Frontal cortex (tissue), 4 donors: ENCODE results near the gene CD9. TPM values are rescaled to one million over a fixed set of nuclear protein-coding genes. Genes with fewer than 3 reads are reported as not detected.

Experiments used
- DNase-seq, 2 donors: peaks; one replicate each; pipeline ENCODE4 v3.0.0; 2012; ENCODE audit warnings: low spot score in 2 of 2
- FAIRE-seq: peaks from 2 replicates; lab custom pipeline; 2012; peaks lifted over from hg19 to GRCh38; lab: Jason Lieb, UNC
- total RNA-seq: library from RNA; depleted of rRNA; stranded (reverse); fragments of >200 nt; gene quantifications from one replicate; pipeline ENCODE4 v1.2.3, GENCODE V29; 2014
- donor health status: control.
- donor health status: control.
- donor health status: control.

CD9 gene
- total RNA-seq, 1 donor from 2014 or later, result 26.5 TPM

DNA sequence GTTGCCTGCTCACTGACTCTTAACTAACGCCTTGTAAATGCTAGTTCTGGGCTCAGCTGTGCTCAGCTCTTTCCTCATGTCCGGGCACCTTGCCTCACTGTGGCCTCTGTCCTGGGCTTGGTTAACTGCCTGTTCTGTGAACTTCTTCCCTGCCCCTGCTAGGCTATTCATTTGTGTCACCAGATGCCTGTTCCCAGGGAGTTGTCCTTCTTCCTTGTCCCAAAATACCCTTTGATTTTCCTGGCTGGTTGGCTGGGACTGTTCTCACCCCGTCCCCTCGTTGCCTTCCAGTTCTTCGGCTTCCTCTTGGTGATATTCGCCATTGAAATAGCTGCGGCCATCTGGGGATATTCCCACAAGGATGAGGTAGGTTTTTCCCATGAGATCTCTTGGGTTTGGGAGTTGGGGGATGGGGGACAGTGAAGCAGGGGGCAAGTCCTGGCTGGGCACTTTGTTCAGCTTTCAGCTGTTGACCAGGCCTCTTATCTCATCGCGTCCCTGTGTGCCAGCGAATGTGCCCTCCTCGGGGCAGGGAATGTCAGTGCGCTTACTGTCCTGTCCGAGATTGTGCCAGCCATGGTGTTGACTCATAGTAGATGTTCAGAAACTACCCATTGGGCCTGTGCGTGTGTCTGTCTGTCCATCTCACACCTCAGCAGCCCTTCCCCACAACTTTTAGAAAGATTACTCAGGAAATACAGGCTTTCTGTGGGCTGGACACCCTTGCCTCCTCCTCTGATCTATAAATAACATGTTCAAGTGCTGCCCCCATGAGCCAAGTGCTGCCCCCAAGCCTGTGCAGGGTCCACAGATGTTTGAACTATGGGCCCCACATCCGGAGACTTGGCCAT lies 33.1 kb downstream of the CD9 start:
- no peak for DNase-seq
- FAIRE-seq, result no peak

DNA sequence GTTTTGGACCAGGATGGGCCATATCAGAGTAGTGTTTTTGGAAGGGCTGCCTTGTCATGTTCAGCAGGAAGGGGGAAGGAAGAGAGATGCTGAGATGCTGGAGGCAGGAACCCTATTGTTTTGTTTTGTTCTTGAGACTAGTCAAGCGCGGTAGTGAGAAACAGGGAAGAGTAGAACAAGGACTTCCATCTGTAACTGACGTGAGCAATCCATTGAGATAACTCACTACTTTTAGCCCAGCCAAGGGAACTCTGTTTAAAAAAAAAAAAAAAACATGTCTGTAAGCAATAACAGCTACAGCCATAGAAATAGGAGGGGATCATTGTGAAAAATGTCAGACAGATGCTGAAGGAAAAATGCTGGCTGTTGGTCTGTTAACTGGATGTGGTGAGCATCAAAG lies 34.0 kb downstream of the CD9 start:
- FAIRE-seq (no peak), DNase-seq (no peak)

DNA sequence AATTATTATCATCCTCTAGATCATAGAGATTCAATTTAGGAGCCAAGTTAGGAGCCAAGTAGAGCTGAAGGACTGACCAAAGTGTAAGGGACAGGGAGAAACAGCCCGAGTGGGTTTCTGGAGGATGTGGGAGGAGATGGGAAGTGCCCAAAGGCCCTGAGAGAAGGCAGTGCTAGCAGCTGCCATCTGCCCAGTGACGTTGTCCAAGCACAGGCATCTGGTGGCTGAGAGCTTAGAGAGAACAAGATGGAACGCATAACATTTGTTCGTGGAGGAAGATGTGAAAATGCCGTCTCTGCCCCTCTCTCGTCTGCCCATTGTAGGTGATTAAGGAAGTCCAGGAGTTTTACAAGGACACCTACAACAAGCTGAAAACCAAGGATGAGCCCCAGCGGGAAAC lies 34.7 kb downstream of the CD9 start:
- DNase-seq, result no peak
- no peak for FAIRE-seq

DNA sequence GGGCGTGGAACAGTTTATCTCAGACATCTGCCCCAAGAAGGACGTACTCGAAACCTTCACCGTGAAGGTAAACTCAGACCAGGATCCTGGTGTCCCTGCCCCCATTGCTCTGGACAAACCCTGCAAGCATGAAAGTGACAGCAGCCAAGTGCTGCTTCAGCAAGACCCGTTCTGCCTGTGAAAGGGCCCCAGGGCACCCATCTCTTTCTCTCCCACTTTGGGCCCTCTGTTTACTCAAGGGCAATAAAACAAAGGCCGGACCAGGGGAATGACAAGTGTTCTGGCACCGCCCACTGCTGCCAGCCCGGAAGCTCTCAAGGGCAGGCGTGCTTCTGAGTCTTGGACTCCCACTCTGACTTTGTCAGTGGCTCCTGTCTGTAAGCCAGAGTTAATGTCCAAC lies 35.3 kb downstream of the CD9 start:
- no peak for DNase-seq
- no peak for FAIRE-seq

DNA sequence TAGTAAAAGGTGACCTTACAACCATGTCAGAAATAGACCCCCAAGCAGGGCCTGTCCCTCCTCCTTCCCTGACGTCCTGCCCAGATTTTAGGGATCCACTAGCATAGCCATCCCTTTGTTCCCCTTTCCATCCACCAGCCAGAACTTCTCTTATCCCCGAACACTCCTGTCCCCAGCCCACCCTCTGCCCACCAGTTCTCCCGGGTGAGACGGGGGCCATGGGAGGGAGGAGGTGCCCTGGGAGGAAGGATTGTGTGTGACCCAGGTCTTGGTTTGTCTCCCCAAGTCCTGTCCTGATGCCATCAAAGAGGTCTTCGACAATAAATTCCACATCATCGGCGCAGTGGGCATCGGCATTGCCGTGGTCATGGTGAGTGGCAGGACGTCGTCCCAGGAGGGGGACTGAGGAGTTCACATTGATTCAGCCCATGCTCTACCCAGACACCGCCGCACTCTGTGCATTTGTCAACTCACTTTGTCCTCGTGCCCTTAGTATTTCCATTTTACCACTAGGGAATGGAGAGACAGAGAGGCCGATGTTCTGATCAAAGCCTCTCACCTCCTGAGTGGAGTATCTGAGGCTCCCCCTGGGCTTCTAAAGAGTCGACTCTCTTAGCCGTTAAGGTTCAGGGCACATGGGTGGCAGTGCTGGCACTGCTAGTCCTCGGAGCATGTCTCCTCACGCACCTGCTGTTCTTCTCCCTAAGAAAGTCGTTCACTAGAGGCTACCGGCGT lies 35.9 kb downstream of the CD9 start:
- DNase-seq (no peak), FAIRE-seq (no peak)

DNA sequence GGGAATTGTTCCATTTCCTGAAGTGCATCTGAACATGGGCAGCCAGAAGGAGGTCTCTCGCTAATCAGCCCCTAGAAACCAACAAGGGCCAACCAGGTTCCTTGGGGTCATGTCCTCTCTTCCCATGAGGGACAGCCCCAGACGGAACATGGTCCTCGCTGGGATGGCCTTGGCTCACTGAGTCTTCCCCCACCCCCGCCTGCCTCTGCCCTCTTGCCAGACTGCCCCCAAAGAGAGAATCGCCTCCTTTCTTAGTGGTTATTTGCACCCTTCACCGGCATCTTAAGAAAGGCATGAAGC lies 36.4 kb downstream of the CD9 start:
- DNase-seq (no peak), FAIRE-seq (no peak)

DNA sequence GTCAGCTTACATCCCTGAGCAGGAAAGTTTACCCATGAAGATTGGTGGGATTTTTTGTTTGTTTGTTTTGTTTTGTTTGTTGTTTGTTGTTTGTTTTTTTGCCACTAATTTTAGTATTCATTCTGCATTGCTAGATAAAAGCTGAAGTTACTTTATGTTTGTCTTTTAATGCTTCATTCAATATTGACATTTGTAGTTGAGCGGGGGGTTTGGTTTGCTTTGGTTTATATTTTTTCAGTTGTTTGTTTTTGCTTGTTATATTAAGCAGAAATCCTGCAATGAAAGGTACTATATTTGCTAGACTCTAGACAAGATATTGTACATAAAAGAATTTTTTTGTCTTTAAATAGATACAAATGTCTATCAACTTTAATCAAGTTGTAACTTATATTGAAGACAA lies 37.6 kb downstream of the CD9 start:
- no peak for DNase-seq
- FAIRE-seq, result no peak

DNA sequence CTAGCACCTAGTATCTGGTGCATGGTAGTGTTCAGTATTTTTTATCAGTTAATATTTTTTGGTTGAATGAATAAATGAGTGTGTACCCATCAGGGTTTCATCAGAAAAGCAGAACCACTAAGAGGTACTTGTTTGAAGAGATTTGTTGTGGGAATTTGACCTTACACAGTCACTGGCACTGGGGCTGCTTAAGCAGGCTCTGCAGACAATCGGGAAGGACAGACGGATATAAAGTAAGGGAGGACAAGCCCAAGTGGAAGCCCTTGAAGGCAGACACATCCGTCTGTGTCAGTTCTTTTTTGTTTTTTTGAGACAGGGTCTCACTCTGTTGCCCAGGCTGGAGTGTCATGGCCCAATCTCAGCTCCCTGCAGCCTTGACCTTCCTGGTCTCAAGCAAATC lies 38.7 kb downstream of the CD9 start:
- no peak for DNase-seq
- no peak for FAIRE-seq

DNA sequence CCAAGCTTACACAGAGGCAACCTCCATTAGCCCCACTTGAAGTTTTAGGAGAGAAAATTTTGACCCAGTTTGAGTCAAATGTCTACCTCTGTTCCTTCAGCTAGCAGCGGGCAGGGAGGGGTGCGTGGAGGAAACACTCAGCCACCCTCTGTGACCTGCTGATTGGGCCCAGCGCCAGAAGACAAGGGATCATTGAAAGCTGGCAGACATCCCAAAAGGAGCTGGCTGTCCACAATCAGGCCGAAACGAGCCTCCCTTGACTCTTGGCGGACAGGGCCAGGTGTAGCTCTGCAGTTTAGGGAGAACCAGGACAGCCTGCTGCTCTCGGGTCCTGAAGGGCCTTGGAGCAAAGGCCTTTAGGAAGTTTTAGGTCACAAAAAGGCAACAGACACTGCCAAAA lies 41.3 kb downstream of the CD9 start:
- DNase-seq (peak in 1 of 2 donors; percentile 52), FAIRE-seq (no peak)

DNA sequence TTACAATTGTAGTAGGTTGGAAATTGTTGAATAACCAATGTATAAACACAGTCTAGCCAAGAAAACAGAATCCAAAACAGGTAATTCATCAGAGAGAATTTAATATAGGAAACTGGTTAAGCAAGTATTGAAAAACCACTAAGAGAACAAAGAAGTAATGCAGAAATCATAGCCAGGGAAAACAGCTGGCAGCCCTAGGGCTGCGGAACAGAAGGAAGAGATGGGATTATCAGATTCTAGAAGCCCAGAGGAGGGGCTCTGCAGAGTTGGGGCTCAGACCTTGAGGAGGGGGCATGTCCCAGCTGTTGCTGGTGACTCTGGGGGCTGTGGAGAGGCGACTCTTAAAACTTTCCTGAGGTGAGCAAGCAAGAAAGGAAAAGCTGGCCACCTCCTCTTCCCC lies 49.4 kb downstream of the CD9 start:
- no peak for DNase-seq
- no peak for FAIRE-seq

DNA sequence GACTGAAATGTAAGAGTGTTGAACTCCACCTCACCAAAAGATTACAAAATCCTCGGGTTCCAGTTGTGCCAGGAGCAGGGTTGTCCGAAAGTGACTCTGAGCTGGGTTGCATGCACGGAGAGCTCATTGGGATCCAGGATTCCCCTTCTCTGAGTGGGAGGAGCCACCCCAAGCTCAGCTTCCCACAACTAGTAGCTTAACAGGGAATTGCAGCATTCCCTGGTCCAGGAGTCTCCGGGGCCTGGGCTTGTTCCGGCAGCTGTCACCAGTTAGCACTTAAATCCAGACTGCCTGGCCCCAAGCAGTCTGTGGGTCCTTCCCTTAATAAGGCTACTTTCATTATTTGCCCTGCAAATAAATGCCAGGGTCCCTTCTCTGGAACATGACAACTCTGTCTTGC lies 50.1 kb downstream of the CD9 start:
- DNase-seq (no peak), FAIRE-seq (no peak)

DNA sequence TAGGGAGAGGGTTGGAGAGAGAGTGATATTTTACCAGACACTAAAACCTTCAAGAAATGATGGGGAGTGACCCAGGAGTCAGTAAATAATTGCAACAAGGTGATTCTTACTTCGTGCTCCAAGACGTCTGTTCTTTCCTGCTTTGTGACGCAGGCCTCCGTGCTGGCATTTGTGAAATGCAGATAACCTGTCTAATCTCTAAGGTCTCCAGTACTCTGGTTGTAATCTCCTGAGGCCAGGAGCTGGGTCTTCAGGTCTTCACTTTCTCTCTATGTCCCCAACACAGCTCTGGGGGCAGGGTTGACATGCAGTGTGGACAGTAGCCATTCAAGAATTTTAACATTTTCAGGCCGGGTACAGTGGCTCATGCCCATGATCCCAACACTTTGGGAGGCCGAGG lies 53.1 kb downstream of the CD9 start:
- FAIRE-seq (no peak), DNase-seq (no peak)

DNA sequence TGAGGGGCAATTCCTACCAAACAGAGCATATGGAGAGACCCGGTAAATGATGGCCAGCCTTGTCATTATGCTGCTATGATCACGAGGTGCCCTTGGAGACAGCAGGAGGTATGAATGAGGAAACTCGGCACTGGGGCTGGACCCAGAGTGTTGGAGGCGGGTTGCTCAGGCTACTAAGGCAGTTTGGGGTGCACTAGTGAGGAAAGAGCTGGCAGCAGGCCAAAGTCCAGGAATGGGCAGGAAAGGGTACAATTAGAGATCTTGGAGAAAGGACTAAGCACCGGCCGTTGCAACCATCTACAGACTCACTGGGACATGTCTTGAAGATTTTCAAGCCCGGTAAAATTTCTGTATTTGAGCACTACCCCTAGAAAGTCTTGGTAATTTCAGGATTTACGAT lies 54.3 kb downstream of the CD9 start:
- DNase-seq (no peak), FAIRE-seq (no peak)

DNA sequence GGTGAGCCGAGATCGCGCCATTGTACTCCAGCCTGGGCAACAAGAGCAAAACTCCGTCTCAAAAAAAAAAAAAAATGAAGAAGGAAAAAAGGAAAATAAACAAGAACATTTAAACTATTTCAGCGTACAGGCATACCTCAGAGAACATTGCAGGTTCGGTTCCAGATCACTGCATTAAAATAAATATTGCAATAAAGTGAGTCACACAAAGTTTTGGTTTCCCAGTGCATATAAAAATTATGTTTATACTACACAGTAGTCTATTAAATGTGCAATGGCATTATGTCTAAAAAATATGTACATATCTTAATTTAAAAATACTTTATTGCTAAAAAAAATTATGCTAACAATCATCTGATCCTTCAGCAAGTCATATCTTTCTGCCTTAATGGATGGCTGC lies 56.8 kb downstream of the CD9 start:
- no peak for DNase-seq
- no peak for FAIRE-seq

DNA sequence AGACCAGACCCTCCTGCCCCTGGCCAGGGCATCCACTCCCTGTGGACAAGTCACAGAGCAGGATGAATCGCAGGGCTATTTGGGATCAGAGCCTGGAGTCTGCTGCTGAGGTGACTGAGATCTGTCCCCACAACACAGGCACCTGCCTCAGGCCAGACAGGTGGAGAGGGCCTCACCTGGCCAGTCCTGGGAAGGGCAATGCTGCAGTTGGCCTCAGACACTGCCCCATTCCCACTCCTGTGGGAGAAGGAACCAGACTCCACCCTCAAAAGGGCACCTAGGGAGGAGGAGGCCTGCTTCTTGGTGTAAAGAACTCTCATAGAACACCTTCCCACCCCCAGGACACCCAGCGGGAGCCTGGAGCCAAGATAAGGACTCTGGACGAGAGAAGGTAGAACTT lies 62.0 kb downstream of the CD9 start:
- FAIRE-seq (no peak), DNase-seq (no peak)

DNA sequence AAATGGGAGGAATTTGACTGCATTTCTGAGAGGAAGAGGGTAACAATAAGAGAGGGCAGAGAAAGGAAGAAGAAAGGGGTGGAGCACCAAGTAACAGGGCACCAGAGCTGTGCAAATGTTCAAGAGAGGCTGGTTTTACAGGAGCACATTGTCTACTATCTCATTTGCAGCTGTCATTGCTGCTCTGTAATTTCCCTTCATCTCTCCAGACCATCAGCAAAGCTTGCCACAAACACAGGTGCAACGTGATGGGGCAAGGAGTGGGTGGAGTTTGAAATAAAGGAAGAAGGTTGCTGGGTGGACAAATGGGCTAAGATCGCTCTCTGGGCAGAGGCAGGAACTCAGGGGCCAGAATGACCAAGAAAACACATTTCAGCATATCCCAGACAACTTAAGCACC lies 62.4 kb downstream of the CD9 start:
- FAIRE-seq (no peak), DNase-seq (no peak)

DNA sequence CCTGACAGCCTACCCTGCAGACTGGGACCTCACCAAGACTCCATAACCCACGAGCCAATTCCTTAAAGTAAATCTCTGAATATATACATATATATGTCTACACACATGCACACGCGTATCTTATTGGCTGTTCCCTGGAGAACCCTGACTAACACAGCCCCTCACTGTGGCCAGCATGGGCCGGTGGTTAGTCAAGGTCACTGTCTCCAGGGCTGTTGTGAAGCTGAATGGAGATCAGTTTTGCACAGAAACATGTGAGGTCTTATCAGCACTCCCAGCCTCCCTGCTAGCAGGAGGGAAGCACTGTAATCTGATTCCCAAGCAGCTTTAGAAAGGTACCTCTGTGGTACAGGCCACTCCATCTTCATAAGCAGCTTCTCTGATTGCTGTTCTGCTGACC lies 63.7 kb downstream of the CD9 start:
- no peak for FAIRE-seq
- no peak for DNase-seq

DNA sequence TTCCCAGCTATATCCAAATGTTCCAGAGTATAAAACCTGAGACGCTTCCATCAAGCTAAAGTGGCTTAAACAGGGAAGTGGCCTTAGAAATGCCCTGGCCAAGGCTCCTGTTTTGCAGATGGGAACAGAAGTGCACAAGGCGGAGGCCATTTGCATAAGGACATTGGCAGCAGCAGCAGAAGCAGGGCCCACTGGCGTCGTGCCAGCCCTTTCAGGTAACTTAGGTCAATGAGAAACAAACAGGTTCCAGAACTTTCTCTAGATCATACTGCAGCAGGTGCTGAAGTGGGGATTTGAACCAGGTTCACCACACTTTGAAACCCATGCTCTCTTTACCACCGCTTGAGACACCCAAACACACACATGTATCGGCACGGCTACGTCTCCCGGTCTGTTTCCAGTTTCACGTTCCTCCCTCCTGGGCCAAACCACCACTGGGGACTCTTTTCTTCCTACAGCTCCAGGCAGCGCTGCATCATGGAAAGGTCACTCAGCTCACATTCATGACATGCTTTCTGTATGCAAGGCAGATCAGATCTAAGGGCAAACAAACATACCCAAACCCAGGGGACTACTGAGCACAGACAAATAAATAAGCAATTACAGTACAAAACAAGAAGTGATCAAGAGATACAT lies 64.3 kb downstream of the CD9 start:
- DNase-seq (no peak), FAIRE-seq (no peak)

DNA sequence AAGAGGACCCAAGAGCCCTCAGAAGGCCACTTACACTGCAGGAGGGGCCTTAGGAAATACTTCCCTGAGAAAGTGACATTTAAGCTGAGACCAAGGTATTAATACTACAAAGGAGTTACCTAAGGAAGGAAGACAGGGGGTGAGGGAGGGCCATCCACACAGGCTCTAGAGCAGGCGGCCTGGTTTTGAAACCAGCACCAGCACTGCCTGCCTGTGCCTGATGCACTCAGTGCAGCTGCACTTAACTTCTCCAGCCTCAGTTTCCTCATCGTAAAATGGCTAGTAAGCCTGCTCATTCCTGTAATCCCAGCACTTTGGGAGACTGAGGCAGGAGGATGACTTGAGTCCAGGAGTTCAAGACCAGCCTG lies 64.8 kb downstream of the CD9 start:
- no peak for FAIRE-seq

DNA sequence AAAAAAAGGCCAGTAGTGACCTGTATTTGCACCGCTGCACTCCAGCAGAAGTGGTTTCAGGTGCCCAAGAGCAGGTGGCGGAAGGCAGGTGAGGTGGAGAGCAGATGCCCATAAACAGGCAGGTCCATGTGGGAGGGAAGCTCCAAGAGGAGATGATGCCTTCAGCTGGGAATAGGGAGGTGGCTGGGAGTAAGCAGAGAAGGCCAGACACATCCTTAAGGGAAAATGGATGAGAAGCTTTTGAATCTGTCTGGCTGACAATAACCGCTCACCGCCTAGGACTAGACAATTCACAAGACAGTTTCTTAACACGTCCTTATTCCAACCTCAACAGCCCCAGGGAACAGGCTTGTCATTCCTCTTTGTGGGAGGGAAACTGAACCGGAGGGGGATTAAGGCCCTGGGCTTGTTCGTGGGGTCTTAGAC lies 66.4 kb downstream of the CD9 start:
- FAIRE-seq (no peak), DNase-seq (no peak)

More for the DNA sequence above, 64.8 kb downstream of the CD9 start:
- DNase-seq, result no peak

DNA sequence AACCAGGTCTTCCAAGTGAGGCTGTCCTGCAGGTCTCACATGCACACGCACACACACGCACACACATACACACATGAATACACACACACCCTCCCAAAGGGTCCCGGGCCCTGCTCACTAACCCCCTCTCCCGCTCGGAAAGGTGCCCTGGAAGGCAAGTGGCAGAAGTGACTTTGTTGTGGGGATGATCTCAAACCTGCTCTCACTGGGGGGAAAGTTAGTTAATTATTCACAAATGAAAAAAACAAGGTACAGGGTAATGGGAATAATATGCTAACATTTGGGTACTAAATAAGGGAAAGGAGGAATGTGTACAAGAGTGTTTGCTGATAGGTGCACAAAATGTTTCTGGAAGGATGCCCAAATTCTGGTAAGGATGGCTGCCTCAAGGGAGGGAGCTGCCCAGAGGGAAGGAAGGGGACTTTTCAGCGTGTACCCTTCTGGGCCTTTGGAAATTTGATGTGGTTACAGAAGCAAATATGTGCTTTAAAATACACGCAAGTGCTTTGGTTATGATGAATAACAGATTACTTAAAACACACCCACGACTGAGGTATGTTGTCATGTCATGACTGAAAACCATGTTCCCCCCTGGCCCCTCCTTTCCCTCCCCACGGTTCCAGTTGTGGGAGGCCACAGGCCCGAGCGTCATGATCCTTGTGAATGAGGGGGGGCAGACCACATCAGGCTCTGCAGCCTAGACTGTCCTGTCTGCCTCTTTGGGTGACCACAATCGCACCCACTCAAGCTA lies 66.9 kb downstream of the CD9 start:
- no peak for FAIRE-seq
- no peak for DNase-seq
